Stomach (tissue), 4 donors: ENCODE data around the gene KLF15.

Source experiments
- POLR2A ChIP-seq, 4 donors: fragments of 450-650 bp; IDR thresholded peaks; one replicate each; pipeline ENCODE4 v1.6.1; 2016; ENCODE audit warnings: antibody characterized with exemption in 4 of 4, control low read depth in 2 of 4, mild to moderate bottlenecking in 1 of 4, moderate library complexity in 1 of 4
- POLR2AphosphoS5 ChIP-seq, 3 donors: sonication (generic); formaldehyde crosslinking; IDR thresholded peaks; one replicate each; pipeline ENCODE4 v1.6.1; 2016; ENCODE audit warnings: antibody characterized with exemption in 3 of 3
- TF ChIP-seq, protein P1 (sequence below), 7 experiments: fragments of 450-650 bp in 4 of 7; fragments of 200-600 bp in 3 of 7; sonication (generic) in 3 of 7; IDR thresholded peaks; one replicate each; pipeline ENCODE4 v1.5.1; 2016 to 2019; ENCODE audit warnings: antibody characterized with exemption in 7 of 7, control low read depth in 2 of 7, mild to moderate bottlenecking in 1 of 7

DNA sequence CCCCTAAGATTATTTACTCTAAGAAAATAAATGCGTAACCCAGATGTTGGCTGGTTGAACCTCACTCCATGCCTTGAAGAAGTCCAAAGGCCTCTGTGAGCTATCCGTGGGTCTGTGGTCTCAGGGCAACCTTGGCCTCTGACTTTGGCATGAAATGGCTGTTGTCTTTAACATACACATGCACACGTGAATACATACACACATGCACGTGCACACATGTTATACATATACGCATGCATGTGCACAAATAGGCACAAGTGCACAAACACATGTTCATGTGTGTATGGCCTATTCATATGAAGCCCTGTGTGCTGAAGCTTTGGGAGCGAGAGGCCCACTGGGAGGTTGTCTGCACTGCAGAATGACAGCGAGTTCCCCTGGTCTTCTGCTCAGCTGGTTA lies 50.8 kb downstream of the KLF15 start:
- TF ChIP-seq, protein P1, sequence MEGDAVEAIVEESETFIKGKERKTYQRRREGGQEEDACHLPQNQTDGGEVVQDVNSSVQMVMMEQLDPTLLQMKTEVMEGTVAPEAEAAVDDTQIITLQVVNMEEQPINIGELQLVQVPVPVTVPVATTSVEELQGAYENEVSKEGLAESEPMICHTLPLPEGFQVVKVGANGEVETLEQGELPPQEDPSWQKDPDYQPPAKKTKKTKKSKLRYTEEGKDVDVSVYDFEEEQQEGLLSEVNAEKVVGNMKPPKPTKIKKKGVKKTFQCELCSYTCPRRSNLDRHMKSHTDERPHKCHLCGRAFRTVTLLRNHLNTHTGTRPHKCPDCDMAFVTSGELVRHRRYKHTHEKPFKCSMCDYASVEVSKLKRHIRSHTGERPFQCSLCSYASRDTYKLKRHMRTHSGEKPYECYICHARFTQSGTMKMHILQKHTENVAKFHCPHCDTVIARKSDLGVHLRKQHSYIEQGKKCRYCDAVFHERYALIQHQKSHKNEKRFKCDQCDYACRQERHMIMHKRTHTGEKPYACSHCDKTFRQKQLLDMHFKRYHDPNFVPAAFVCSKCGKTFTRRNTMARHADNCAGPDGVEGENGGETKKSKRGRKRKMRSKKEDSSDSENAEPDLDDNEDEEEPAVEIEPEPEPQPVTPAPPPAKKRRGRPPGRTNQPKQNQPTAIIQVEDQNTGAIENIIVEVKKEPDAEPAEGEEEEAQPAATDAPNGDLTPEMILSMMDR (IDR thresholded peaks at IDR 0.05): no peak
- TF ChIP-seq POLR2A (IDR thresholded peaks at IDR 0.05) (no peak), POLR2AphosphoS5 (IDR thresholded peaks at IDR 0.05) (no peak)
